Panc1 (cell line): Measurements from ENCODE around the gene IPO5. TPM values are rescaled to one million over a fixed set of nuclear protein-coding genes. Genes with fewer than 3 reads are reported as not detected.
A peak's percentile ranks its signal among the peaks of the same experiment; 100 is the strongest.

ENCODE experiments used
- ATAC-seq: fragments of 200-7000 bp; cut with Tn5 transposase; 2 replicates; pipeline ENCODE4 v1.9.1; 2020; ENCODE audit warnings: mild to moderate bottlenecking, moderate library complexity
- BruUV-seq: library from RNA; stranded (reverse); fragments of 400-500 nt; replicated peaks from 2 replicates; lab custom pipeline; 2021; lab: Mats Ljungman, UMichigan
- CTCF ChIA-PET: fragments of 300-600 bp; sonication (Branson Sonifier 250); formaldehyde crosslinking; loops from one replicate; lab custom pipeline; 2022; ENCODE audit warnings: antibody characterized with exemption; lab: Charles Lee
- POLR2A ChIA-PET: fragments of 300-600 bp; sonication (Branson Sonifier 250); formaldehyde crosslinking; loops from one replicate; lab custom pipeline; 2022; ENCODE audit warnings: antibody characterized with exemption; lab: Charles Lee
- DNase-seq: peaks from one replicate; pipeline ENCODE4 v3.0.0-alpha.2; 2010; ENCODE audit warnings: low read depth, low spot score
- H3K27ac ChIP-seq: 2 replicates; pipeline ENCODE4 v1.5.1; 2011; ENCODE audit warnings: mild to moderate bottlenecking, low read length, inconsistent platforms
- H3K27me3 ChIP-seq: fragments of 200-500 bp; sonication (Bioruptor generic); 2 replicates; pipeline ENCODE4 v1.6.0; 2014; ENCODE audit warnings: low read length, inconsistent platforms; ENCODE audit not compliant: control insufficient read depth, insufficient read depth
- H3K36me3 ChIP-seq: fragments of 200-500 bp; sonication (Bioruptor generic); 2 replicates; pipeline ENCODE4 v1.5.1; 2014; ENCODE audit warnings: inconsistent platforms, mild to moderate bottlenecking, low read length, moderate library complexity; ENCODE audit not compliant: control insufficient read depth, insufficient read depth
- H3K4me1 ChIP-seq: 2 replicates; pipeline ENCODE4 v1.5.1; 2011; ENCODE audit warnings: inconsistent platforms, mild to moderate bottlenecking, low read length, moderate library complexity; ENCODE audit not compliant: control insufficient read depth, insufficient read depth
- H3K4me3 ChIP-seq, 2 experiments: 2 replicates each; pipeline ENCODE4 v1.5.1; 2011 to 2012; ENCODE audit warnings: low read depth in 2 of 2, low read length in 2 of 2, mild to moderate bottlenecking in 2 of 2, inconsistent platforms in 1 of 2, moderate library complexity in 1 of 2
- H3K9me3 ChIP-seq: fragments of 200-500 bp; sonication (Bioruptor generic); 2 replicates; pipeline ENCODE4 v1.5.1; 2014; ENCODE audit warnings: low read depth, mild to moderate bottlenecking, inconsistent platforms, low read length, moderate library complexity; ENCODE audit not compliant: control insufficient read depth, insufficient read depth
- CTCF ChIP-seq: fragments of 450-650 bp; IDR thresholded peaks from 2 replicates; pipeline ENCODE4 v1.5.1; 2017; ENCODE audit warnings: mild to moderate bottlenecking
- POLR2AphosphoS5 ChIP-seq: IDR thresholded peaks from 2 replicates; pipeline ENCODE4 v1.6.1; 2012; ENCODE audit warnings: mild to moderate bottlenecking, low read depth, low read length, moderate library complexity
- SIN3A ChIP-seq: IDR thresholded peaks from 2 replicates; pipeline ENCODE4 v1.6.1; 2012; ENCODE audit warnings: low read depth, mild to moderate bottlenecking, low read length, moderate library complexity, borderline replicate concordance; ENCODE audit not compliant: insufficient read depth
- TCF7L2 ChIP-seq: IDR thresholded peaks from 2 replicates; pipeline ENCODE4 v1.6.1; 2011; ENCODE audit warnings: mild to moderate bottlenecking, low read depth, low read length, inconsistent platforms
- in situ Hi-C: cut with HindIII; loops from 2 replicates; pipeline ENCODE4 v1.10.0; 2016; ENCODE audit warnings: low sequenced_read_pairs, low pct_unique_long_range_greater_than_20kb
- intact Hi-C: fragments of 100-400 bp; cut with micrococcal nuclease; formaldehyde crosslinking; loops from one replicate; pipeline ENCODE4 v1.10.0; 2022; ENCODE audit not compliant: unreplicated experiment
- total RNA-seq: library from RNA; stranded (reverse); gene quantifications from one replicate; pipeline ENCODE4 v1.2.1, GENCODE V29; 2021; ENCODE audit not compliant: unreplicated experiment
- TF ChIP-seq, protein P1 (sequence below), 2 experiments: IDR thresholded peaks; 2 replicates each; pipeline ENCODE4 v1.6.1; 2011 to 2012; ENCODE audit warnings: low read depth in 2 of 2, control low read depth in 1 of 2, low read length in 1 of 2, mild to moderate bottlenecking in 1 of 2, moderate library complexity in 1 of 2; ENCODE audit not compliant: insufficient read depth in 1 of 2

Gene IPO5
- total RNA-seq, 1 experiment from 2014 or later: 122 TPM

DNA sequence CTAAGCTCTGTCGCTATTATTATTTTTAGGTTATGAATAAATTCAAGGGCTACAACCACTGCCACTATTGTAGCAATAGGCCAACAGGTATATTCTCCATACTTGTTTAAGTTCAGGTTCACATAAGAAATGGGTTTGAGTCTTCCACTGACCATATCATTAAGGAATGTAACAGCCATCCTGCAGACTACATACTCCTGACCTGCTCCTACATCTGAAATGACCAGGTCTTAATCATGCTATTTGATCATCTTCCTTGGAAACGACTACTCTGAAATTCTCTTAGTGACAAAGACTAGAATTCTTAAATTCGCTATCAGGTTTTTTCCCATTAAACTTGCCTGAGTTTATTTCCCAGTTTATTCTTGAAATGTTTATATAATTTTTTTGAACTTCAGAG, 66.8 kb downstream of the IPO5 start:
- Histone ChIP-seq H3K4me3 (no peak overlapping the region), H3K27ac (no peak overlapping the region), H3K9me3 (no peaks in the 10 kb centered on the region), H3K36me3 (peaks cover 26% of the 10 kb centered on the region), H3K27me3 (no peaks in the 10 kb centered on the region), H3K4me1 (no peaks in the 10 kb centered on the region)
- no TSS peak for BruUV-seq
- ATAC-seq (no peak), DNase-seq (no peak)
- CTCF ChIA-PET: no interaction called here
- TF ChIP-seq, protein P1, sequence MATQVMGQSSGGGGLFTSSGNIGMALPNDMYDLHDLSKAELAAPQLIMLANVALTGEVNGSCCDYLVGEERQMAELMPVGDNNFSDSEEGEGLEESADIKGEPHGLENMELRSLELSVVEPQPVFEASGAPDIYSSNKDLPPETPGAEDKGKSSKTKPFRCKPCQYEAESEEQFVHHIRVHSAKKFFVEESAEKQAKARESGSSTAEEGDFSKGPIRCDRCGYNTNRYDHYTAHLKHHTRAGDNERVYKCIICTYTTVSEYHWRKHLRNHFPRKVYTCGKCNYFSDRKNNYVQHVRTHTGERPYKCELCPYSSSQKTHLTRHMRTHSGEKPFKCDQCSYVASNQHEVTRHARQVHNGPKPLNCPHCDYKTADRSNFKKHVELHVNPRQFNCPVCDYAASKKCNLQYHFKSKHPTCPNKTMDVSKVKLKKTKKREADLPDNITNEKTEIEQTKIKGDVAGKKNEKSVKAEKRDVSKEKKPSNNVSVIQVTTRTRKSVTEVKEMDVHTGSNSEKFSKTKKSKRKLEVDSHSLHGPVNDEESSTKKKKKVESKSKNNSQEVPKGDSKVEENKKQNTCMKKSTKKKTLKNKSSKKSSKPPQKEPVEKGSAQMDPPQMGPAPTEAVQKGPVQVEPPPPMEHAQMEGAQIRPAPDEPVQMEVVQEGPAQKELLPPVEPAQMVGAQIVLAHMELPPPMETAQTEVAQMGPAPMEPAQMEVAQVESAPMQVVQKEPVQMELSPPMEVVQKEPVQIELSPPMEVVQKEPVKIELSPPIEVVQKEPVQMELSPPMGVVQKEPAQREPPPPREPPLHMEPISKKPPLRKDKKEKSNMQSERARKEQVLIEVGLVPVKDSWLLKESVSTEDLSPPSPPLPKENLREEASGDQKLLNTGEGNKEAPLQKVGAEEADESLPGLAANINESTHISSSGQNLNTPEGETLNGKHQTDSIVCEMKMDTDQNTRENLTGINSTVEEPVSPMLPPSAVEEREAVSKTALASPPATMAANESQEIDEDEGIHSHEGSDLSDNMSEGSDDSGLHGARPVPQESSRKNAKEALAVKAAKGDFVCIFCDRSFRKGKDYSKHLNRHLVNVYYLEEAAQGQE (IDR thresholded peaks at IDR 0.05; ENCODE audit: insufficient read depth in 1 of 2, low read depth in 2 of 2, low read length in 1 of 2): no peak
- TF ChIP-seq POLR2AphosphoS5 (no peak), TCF7L2 (no peak), SIN3A (no peak), CTCF (no peak)
- POLR2A ChIA-PET: no interaction called here
- in situ Hi-C loops (no loop called here), intact Hi-C loops (no loop called here)

GRCh38 chr13:98022210-98022609, 68.7 kb downstream of the IPO5 start:
- no peak for DNase-seq
- Histone ChIP-seq H3K9me3 (no peaks in the 10 kb centered on the region), H3K4me1 (no peaks in the 10 kb centered on the region), H3K36me3 (peaks cover 19% of the 10 kb centered on the region), H3K4me3 (no peak overlapping the region), H3K27ac (no peak overlapping the region), H3K27me3 (no peaks in the 10 kb centered on the region)
- intact Hi-C loops: no loop called here
- BruUV-seq: TSS peak; percentile 64
- ChIA-PET CTCF (interaction anchor here (0.6 kb wide), 1 partner anchor 36 kb away, joined by 4 read pairs; no protein-coding TSS in a partner anchor), POLR2A (no interaction called here)
- TF ChIP-seq SIN3A (no peak), TCF7L2 (no peak), CTCF (no peak), POLR2AphosphoS5 (no peak)
- TF ChIP-seq, protein P1 (IDR thresholded peaks at IDR 0.05; ENCODE audit: insufficient read depth in 1 of 2, low read depth in 2 of 2, low read length in 1 of 2): no peak
- ATAC-seq: 0 out of 2 replicates have a peak, but pooled peaks have one; percentile 12
- in situ Hi-C loops: no loop called here
